ENCODE data around the gene TNNI3K. TPM values are rescaled to one million over a fixed set of nuclear protein-coding genes. Genes with fewer than 3 reads are reported as not detected.

TNNI3K gene
- total and polyA plus RNA-seq, 2 of the 8 experiments (the other 6 are each of a cell fraction or from before 2014, with no cell fraction given) = 0.41 to 0.48 TPM

DNA sequence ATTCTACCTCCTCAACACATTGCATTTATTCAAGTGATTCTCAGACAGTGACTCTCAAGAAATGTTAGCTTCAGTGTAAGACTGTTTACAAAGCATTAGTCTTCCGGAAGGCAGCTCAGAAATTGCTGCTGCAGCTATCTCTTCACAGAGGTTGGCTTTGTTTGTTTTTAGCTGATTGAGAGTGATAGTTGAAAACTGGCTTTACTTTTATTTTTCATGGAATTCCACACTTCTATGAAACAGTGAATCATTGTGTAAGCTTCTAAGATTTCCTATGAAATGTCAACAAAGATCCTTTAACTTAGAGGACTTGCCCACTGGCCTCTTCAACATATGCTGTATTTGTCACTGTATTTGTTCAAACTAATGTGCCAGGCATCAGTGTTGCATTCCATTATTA lies 121.3 kb downstream of the TNNI3K start:
- no peaks in the 10 kb centered on the region for H3K36me3 ChIP-seq (ENCODE audit: control insufficient read depth in 2 of 4, insufficient read depth in 4 of 4, low read length in 3 of 4)
- no peak overlapping the region for H3K56ac ChIP-seq (replicated peaks; ENCODE audit: insufficient read length, low read depth, low read length)
- H3K27ac ChIP-seq (ENCODE audit: low read depth, low read length) = no peak overlapping the region
- H4K20me1 ChIP-seq (replicated peaks in 1 of 2; ENCODE audit: control insufficient read depth in 1 of 2, insufficient read depth in 2 of 2, low read length in 2 of 2) = no peaks in the 10 kb centered on the region
- H3K23ac ChIP-seq (ENCODE audit: insufficient read length) = no peak overlapping the region
- no peak overlapping the region for H3K18ac ChIP-seq (ENCODE audit: extremely low read depth, low read length)
- H2BK15ac ChIP-seq (ENCODE audit: low read length) = no peak overlapping the region
- no peak overlapping the region for H4K91ac ChIP-seq (replicated peaks; ENCODE audit: insufficient read length, low read length)
- H3K4me3 ChIP-seq (ENCODE audit: extremely low read depth in 1 of 4, insufficient read depth in 2 of 4, low read depth in 3 of 4, low read length in 4 of 4) = no peak overlapping the region
- H2BK5ac ChIP-seq (ENCODE audit: low read depth, low read length) = no peak overlapping the region
- no peak overlapping the region for H2AK5ac ChIP-seq (ENCODE audit: low read depth, low read length)
- H3K27me3 ChIP-seq (replicated peaks in 1 of 4; ENCODE audit: control insufficient read depth in 3 of 4, extremely low read depth in 1 of 4, insufficient read depth in 3 of 4, low read length in 3 of 4) = no peaks in the 10 kb centered on the region
- H4K8ac ChIP-seq (ENCODE audit: extremely low read depth, insufficient read depth, low read length) = no peak overlapping the region
- no peak overlapping the region for H2BK120ac ChIP-seq (replicated peaks; ENCODE audit: low read depth, low read length)
- no peaks in the 10 kb centered on the region for H3K79me1 ChIP-seq (ENCODE audit: low read depth, low read length)
- no peaks in the 10 kb centered on the region for H3K79me2 ChIP-seq (ENCODE audit: control insufficient read depth in 1 of 2, insufficient read depth in 2 of 2, low read length in 2 of 2)
- H3K14ac ChIP-seq (ENCODE audit: insufficient read length) = no peak overlapping the region
- DNase-seq (ENCODE audit: low read depth in 1 of 2, low spot score in 2 of 2) = no peak
- ChIA-PET POLR2A (ENCODE audit: partially characterized antibody) (no interaction called here), CTCF (ENCODE audit: partially characterized antibody) (no interaction called here)
- no peak overlapping the region for H3K4ac ChIP-seq (replicated peaks; ENCODE audit: insufficient read length, low read depth, low read length)
- H2BK20ac ChIP-seq (ENCODE audit: low read length) = no peak overlapping the region
- H2AFZ ChIP-seq (ENCODE audit: low read length) = no peak overlapping the region
- H3K4me1 ChIP-seq (replicated peaks in 1 of 4; ENCODE audit: control insufficient read depth in 3 of 4, insufficient read depth in 4 of 4, low read length in 3 of 4) = no peaks in the 10 kb centered on the region
- no peaks in the 10 kb centered on the region for H3K9me3 ChIP-seq (ENCODE audit: insufficient read depth in 2 of 2, low read depth in 1 of 2, low read length in 1 of 2)
- H3K9ac ChIP-seq (replicated peaks in 1 of 4; ENCODE audit: extremely low read depth in 1 of 4, low read depth in 3 of 4, low read length in 3 of 4) = no peak overlapping the region
- H3K4me2 ChIP-seq (ENCODE audit: insufficient read depth in 1 of 2, low read depth in 2 of 2, low read length in 2 of 2) = no peak overlapping the region
- WGBS, 2 experiments (ENCODE audit: extremely low coverage in 1 of 2, insufficient coverage in 1 of 2, insufficient read length in 1 of 2, insufficient replicate concordance in 2 of 2, low coverage in 1 of 2, low lambda C conversion rate in 2 of 2, missing lambda C conversion rate in 1 of 2) = 94% methylated on average over 1 of the region's 1 CpG; no CpG with 5 or more reads in 1 of the 2 experiments
- H4K5ac ChIP-seq (ENCODE audit: insufficient read length, low read depth, low read length) = no peak overlapping the region
- no peak overlapping the region for H2BK12ac ChIP-seq (ENCODE audit: low read depth, low read length)
- no peak for FAIRE-seq
- H3K23me2 ChIP-seq (ENCODE audit: low read depth, low read length) = 0 out of 2 replicates have a peak, but pooled peaks cover 2% of the 10 kb centered on the region
- TF ChIP-seq FOSL1 (IDR thresholded peaks at IDR 0.05; ENCODE audit: insufficient read depth, low read depth, low read length) = no peak

Data from H1 (cell line).